Right renal pelvis (tissue), 4 donors: Measurements from ENCODE around the gene PCDHGC3. TPM values are rescaled to one million over a fixed set of nuclear protein-coding genes. Genes with fewer than 3 reads are reported as not detected.
A peak's percentile ranks its signal among the peaks of the same experiment; 100 is the strongest.

Experiments
- DNase-seq, 4 donors: peaks; one replicate each; pipeline ENCODE4 v3.0.0-alpha.2; 2013; ENCODE audit warnings: low read depth in 4 of 4, low spot score in 3 of 4, missing footprints in 1 of 4
- polyA plus RNA-seq, 4 donors: library from polyadenylated mRNA; unstranded; fragments of 120-200 nt; gene quantifications; one replicate each; pipeline ENCODE4 v1.2.1, GENCODE V29; 2013; ENCODE audit not compliant: insufficient read length in 4 of 4

Gene PCDHGC3
- polyA plus RNA-seq, 4 donors, result 105 to 128 (median 117) TPM

DNA sequence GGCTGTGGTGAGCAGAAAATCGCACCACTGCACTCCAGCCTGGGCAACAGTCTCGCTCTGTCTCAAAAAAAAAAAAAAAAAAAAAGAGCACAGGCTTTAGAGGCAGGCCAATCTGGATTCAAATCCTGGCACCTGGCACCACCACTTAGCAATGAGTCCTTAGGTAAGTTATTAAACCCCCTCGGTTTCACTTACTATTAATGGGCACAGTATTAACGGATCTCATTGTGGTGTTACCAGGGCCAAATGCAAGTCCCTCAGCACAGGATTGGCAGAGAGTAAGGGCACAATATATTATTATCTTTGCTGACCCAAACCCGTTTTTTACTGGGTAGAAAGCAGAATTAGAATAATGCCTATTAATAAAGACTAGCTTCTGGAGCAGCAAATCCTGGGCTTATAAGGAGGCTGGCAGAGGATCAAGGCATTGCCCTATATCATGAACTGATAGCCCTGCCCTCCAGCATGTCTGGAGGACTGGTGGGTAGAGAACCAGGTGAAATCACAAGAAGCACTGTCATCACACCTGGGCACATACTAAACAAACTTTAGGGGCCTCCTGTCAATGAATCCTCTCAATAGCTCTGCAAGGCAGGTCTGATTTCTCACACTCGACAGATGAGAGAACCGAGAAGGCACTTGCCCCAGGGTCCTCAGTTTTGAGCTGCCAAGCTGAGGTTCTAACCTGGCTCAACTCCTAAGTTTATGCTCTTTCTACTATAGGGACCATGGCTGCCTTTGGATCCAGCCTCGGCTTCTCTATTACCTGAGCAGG is 30.8 kb downstream of the PCDHGC3 start:
- DNase-seq, result no peak

DNA sequence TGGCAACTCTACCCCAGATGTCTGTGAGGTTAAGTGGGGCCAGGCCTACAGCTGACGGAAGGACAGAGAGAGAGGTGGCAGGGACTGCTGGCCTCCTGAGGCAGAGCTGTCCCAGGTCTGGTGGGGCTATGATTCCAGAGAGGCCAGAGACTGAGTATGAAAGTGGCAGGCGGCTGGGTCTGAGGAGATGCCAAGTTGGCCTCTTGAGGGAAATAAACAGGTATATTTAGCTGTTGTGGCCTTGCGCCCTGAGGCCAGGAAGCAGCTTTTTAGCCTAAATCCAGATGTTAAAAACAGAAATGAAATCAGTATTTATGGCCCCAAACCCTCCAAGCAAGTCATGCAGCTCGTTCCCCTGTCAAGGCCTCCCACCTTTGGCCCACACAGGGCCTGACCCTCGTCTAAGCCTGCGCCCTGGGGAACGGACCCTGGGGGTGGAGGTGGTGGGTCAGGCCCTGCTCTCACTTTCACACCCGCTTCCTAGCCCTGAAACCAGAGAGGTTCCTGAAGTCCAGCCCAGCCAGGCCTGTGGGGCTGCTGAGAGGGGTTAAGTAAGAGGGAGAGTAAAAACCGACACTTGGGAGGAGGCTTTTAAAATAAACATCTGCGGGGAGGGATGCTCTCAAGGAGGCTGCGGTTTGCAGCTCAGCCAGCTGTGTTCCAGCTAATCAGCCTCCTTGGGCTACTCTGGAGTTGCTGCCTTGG is 31.8 kb downstream of the PCDHGC3 start:
- no peak for DNase-seq

DNA sequence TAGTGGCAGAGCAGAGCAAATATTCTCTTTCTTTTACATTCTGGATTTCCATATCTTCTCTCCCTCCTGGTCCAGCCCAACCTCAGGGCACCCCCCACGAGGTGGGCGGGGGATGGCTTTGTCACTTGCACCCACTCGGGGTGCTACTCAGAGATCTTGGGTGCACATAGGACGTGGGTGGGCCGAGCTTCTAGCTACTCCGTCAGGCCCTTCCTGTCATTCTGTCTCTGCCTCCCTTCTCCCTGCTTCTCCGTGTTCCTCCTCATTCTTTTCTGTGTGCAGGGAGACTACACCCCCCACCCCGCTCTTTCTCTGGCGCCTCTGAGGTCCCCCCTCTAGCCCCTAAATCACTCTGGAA is 32.7 kb downstream of the PCDHGC3 start:
- DNase-seq, result no peak

DNA sequence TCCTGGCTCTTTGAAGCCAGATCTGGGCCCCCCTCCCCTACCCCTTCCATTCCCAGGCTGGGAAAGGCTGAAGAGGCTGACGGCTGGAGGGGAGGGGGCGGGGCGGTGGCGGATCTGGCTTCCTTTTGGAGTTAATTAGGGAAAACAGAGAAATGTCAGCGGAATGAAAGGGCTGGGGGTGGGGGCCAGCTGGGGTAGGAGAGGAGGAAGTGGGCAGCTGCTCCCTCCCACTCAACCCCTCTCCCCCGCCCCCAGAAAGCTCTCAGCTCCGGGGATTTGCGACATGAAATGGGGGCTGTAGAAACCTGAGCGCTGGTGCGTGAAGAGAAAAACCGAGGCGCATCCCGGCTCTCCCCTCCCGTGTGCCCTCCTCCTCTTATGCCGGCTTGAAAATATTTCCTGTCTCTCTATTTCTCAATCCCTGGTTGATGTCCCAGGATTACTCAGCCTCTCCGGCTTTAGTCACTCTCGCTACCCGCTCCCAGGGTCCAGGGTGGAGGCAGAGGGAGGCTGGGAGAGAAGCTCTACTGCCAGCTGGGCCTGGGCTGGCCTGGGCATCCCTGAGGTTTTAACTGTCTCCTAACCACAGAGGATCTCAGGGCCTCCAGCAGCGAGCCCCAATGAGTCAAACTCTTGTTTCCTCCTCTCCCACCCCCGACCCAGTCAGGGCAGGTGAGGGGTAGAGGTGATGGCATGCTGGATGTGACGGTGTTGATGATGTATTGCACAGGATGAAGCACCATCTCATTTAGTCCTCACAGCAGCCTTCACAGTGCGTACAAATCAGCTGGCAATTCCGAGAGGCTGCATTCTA is 33.2 kb downstream of the PCDHGC3 start:
- DNase-seq, result peak in 2 of 4 donors; percentile 78 to 80

DNA sequence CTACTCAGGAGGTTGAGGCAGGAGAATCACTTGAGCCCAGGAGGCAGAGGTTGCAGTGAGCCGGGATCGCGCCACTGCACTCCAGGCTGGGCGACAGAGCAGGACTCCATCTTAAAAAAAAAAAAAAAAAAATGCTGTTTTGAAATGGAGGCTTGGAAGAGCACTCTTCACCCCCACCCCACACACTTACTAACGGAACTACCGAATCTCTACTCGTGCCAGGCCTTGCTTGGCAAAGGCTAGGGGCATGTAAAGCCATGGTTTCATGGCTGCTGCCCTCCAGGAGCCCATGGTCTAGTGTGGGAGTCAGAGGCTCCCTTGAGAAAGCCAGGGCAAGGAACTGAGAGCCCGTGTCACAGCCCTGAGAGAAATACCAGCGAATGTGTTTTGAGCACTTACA is 34.4 kb downstream of the PCDHGC3 start:
- DNase-seq, result no peak

DNA sequence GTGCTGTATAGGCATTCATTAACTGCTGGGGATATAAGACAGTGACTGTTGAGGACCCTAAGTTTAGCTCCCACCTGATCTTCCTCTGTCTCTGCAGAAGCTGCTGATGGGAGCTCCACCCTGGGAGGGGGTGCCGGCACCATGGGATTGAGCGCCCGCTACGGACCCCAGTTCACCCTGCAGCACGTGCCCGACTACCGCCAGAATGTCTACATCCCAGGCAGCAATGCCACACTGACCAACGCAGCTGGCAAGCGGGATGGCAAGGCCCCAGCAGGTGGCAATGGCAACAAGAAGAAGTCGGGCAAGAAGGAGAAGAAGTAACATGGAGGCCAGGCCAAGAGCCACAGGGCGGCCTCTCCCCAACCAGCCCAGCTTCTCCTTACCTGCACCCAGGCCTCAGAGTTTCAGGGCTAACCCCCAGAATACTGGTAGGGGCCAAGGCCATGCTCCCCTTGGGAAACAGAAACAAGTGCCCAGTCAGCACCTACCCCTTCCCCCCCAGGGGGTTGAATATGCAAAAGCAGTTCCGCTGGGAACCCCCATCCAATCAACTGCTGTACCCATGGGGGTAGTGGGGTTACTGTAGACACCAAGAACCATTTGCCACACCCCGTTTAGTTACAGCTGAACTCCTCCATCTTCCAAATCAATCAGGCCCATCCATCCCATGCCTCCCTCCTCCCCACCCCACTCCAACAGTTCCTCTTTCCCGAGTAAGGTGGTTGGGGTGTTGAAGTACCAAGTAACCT is 35.3 kb downstream of the PCDHGC3 start:
- DNase-seq, result no peak

DNA sequence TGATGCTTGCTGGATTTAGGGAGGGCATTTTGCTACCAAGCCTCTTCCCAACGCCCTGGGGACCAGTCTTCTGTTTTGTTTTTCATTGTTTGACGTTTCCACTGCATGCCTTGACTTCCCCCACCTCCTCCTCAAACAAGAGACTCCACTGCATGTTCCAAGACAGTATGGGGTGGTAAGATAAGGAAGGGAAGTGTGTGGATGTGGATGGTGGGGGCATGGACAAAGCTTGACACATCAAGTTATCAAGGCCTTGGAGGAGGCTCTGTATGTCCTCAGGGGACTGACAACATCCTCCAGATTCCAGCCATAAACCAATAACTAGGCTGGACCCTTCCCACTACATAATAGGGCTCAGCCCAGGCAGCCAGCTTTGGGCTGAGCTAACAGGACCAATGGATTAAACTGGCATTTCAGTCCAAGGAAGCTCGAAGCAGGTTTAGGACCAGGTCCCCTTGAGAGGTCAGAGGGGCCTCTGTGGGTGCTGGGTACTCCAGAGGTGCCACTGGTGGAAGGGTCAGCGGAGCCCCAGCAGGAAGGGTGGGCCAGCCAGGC is 36.1 kb downstream of the PCDHGC3 start:
- no peak for DNase-seq

DNA sequence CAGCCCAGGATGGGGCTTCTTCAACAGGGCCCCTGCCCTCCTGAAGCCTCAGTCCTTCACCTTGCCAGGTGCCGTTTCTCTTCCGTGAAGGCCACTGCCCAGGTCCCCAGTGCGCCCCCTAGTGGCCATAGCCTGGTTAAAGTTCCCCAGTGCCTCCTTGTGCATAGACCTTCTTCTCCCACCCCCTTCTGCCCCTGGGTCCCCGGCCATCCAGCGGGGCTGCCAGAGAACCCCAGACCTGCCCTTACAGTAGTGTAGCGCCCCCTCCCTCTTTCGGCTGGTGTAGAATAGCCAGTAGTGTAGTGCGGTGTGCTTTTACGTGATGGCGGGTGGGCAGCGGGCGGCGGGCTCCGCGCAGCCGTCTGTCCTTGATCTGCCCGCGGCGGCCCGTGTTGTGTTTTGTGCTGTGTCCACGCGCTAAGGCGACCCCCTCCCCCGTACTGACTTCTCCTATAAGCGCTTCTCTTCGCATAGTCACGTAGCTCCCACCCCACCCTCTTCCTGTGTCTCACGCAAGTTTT is 36.7 kb downstream of the PCDHGC3 start:
- DNase-seq, result peak in 1 of 4 donors; percentile 71

DNA sequence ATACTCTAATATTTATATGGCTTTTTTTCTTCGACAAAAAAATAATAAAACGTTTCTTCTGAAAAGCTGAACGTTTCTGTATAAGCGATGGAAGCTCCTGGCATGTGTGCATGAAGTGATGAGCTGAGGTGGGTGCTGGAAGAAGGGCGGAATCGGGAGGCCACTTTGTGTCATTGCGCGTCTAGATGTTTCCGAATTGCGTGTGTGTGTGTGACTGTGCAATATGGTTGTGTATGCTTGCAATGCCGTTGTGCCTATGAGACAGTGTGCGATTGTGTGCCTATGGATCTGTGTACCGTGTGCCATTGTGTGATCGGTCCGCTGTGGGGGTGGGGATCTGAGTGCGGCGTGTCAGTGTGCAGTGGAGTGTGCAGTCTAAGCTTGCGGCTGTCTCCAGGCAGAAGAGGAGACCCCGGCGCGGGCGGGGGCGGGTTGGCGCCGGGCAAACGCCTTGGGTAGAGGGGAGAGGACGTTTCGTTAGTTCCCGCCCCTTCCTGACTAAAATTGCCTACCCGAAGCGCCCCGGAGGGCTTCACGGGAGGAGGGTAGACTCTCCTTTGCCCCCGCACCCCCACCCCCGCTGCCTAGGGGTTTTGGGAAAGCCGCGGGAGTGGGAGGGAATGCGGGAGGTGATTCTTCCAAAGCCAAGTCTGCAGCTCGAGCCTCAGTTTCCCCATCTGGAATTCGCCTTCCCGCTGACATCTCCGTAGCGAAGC is 37.3 kb downstream of the PCDHGC3 start:
- DNase-seq, result no peak

DNA sequence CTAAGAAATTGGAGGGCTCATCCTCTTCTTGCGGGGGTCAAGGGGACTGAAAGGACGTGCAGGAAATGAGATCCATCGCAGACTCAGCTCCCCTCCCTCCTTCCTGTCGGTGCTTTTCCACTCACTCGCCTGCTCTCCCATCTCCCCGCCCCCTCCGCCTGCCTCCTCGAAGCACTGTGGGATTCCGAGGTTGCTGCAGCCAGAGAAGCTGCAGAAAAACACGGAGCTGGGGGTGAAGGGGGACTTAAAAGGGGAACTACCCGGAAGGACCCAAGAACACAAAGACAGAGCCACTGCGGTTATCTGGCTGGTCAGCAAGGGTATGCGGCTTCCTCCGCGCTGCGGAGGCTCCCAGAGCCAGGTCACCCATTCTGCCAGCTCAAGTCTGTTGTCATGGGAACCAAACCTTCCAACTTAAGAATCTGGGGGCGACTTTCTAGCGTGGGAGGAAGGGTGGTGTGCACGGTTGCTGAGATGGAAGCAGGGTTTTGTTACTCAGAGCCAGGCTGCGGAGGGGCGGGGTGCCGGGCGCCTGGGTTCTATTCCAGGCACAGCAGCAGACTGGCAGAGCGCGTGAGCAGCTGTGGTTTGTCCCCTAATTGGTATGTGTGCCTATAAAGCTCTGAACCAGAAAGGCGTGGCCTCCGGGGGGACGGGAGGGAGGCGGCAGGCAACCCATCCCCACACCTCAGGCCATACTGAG is 38.0 kb downstream of the PCDHGC3 start:
- DNase-seq, result peak in 1 of 4 donors; percentile 71

DNA sequence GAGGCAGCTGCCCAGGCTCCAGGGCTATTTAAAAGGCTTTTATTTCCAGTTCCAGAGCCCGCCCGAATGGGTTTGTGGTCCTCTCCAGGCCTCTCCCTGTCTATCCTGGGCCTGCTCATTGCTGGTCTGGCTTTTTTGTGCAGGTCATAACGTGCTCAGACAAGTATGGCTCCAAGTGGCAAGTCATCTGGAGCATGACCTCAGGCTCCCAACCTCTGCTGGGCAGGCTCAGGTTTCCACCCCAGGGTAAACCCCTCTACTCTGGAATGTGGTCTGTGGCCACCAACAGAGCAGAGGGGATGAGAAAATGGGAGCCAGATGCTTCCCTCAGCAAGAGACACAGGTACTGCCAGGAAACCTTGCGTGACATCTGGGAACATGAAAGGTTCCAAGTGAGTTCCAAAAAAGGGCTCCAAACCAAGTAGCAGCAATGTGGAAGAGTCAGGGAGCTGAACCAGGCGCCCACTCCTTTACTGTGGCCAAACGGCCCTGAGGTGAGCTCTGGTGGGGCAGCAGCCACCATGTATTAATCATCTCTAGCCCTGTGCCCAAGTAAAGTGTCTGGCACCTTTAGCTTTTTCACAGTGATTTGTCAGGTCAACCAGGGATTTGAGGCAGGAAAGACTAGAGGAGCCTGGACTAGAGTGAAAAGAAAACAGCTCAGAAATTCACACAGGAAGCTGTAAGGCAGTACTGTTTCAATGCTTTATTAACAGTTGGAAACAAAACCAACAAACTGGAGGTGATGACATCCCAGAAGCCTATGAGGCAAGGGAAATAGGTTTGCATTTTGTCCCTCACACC is 38.8 kb downstream of the PCDHGC3 start:
- no peak for DNase-seq

DNA sequence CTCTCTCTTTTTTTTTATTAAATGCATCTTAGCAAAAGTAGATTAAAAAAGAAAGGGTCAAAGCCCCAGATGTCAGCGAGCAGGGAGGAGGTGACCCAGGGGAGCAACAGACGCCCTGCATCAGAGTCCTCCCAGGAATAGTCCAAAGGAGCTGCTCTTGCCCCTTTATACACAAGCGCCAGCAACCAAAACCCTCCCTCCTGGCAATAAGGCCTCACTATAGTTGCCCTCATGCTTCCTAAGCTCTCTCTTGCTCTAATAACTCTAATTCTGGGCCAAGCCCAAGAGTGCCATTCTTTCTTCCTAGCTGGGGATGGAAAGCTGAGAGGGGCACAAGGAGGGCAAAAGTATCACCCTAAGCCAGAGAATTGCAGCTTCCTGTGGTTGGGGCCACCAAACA is 39.4 kb downstream of the PCDHGC3 start:
- DNase-seq, result no peak

DNA sequence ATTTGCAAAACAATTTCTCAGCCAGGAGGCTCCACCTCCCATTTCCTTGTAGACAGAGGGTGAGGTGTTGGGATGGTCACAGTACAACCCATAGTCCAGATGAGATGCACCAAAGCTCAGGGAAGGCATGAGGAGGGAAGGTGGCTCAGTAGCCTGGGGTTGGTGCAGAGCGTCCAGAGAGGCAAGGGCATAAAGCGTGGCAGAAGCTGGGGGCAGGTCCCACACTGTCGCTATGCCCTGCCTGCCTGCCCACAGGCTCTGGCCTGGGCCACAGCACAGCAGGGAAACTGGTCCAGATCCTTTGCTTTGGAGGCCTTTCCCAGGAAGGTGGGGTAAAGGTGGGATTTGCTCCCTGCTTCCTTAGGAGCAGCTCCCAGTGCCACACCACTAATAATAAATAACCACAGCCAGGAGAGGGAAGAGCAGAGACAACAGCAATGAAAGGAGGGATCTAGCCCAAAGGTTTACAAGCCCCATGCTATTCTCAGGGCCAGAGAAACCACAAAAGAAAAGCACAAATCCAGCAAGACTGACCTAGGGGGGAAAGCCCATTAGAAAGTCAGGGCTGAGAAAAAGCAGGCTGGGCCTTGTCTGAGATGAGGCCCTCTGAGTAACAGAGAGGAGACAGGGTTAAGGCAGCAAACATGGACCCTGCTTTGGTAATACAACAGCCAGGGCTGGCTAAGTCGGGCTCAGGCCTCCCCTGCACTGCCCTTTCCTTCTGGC is 40.3 kb downstream of the PCDHGC3 start:
- no peak for DNase-seq

DNA sequence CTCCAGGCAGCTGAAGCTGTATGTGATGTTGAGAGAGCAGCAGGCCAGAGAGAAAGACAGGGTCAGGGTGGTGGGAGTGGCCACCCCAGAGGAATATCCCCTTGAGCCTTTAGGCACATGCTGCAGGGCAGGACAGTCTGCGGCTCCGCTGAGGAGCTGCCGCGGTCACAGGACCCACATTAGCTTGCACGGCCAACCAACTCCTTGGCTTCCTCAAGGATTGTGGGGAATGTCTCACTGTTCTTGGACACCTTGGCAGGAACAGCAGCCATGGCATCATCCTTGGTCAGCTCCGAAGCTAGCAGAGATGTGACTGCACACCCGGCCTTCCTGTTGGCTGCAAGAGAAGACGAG is 40.9 kb downstream of the PCDHGC3 start:
- no peak for DNase-seq

DNA sequence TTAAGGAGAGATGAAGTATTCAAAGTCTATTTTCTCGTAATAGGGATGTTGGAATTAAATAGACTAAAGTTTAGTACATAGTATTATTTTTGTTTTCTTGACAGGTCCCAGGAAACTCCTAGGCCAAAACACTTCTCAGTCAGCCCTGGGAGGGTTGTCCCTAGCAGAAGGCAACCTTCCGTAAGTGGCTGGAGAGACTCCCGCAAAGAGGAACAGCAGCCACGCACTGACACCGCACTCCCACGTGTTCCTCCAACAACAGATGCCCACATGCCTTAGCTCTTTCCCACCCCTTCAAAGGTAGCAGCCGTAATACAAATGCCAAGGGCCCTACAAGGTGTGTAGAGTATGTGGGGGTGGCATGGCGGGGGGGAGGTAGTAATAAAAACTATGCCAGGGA is 41.5 kb downstream of the PCDHGC3 start:
- DNase-seq, result no peak

DNA sequence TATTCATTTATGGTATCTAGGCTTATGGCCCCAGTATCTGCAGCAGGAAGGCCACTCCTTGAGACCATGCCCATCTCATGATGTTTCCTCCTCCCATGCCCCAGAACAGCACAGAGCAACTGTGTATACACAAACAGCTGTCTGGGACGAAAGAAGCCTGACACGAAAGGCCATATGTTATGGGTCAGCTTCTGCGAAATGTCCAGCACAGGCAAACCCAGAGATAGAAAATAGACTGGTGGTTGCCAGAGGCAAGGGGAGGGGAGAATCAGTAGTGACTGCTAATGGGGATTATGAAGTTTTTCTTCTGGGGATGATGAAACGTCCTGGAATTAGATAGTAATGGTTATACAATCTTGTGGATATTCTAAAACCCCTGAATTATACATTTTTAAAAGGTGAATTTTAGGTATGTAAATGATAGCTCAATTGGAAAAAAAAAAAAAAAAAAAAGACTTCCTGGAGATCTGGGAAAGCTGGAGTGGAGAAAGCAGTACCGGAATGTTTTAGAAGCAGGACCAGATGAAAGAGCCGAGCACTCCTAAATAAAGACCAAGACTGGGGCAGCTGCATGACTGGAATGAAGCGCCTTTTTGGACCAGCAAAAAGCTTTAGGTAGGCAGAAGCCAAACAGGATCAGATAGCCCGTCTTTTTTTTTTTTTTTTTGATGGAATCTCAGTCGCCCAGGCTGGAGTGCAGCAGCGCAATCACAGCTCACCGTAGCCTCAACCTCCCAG is 42.3 kb downstream of the PCDHGC3 start:
- no peak for DNase-seq

DNA sequence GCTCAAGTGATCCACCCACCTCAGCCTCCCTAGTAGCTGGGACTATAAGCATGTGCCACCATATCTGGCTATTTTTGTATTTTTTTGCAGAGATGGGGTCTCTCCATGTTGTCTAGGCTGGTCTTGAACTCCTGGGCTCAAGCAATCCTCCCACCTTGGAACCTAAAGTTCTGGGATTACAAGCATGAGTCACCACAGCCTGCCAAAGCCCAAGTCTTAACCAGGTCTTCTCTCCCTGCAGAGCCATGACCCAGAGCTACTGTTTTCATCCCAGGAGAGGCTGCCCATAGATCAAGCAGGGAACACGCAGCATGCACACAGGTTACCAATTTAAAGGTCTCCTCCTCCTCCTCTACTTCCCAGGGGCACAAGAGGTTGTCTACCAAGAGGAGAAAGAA is 42.9 kb downstream of the PCDHGC3 start:
- DNase-seq, result no peak
